Astrocyte (in vitro differentiated cells and primary cell): ENCODE measurements around the gene HTR4. TPM values are rescaled to one million over a fixed set of nuclear protein-coding genes. Genes with fewer than 3 reads are reported as not detected.

Experiments used
- DNase-seq: peaks from one replicate; pipeline ENCODE4 v3.0.0-alpha.2; 2010; ENCODE audit warnings: low read depth
- FAIRE-seq: peaks from 2 replicates; lab custom pipeline; 2011; peaks lifted over from hg19 to GRCh38; lab: Jason Lieb, UNC
- H2AFZ ChIP-seq: 2 replicates; pipeline ENCODE4 v1.6.0; 2012; ENCODE audit warnings: low read depth, low read length, inconsistent platforms
- H3K27ac ChIP-seq: 2 replicates; pipeline ENCODE4 v1.5.1; 2011; ENCODE audit warnings: low read depth, low read length, inconsistent platforms
- H3K27me3 ChIP-seq: 2 replicates; pipeline ENCODE4 v1.6.0; 2011; ENCODE audit warnings: low read length, inconsistent platforms; ENCODE audit not compliant: insufficient read depth
- H3K36me3 ChIP-seq: 2 replicates; pipeline ENCODE4 v1.5.1; 2011; ENCODE audit warnings: low read length, inconsistent platforms; ENCODE audit not compliant: insufficient read depth
- H3K4me1 ChIP-seq: 2 replicates; pipeline ENCODE4 v1.5.1; 2011; ENCODE audit warnings: low read length, inconsistent platforms; ENCODE audit not compliant: insufficient read depth
- H3K4me2 ChIP-seq: 2 replicates; pipeline ENCODE4 v1.6.0; 2012; ENCODE audit warnings: low read length, inconsistent platforms
- H3K4me3 ChIP-seq: 2 replicates; pipeline ENCODE4 v1.5.1; 2011; ENCODE audit warnings: low read depth, mild to moderate bottlenecking, low read length, inconsistent platforms; ENCODE audit not compliant: insufficient read depth
- H3K79me2 ChIP-seq: 2 replicates; pipeline ENCODE4 v1.6.0; 2012; ENCODE audit warnings: mild to moderate bottlenecking, low read length, inconsistent platforms; ENCODE audit not compliant: insufficient read depth
- H3K9ac ChIP-seq: 2 replicates; pipeline ENCODE4 v1.6.0; 2012; ENCODE audit warnings: mild to moderate bottlenecking, low read length, inconsistent platforms
- H3K9me3 ChIP-seq: 2 replicates; pipeline ENCODE4 v1.5.1; 2012; ENCODE audit warnings: low read depth, mild to moderate bottlenecking, low read length, inconsistent platforms; ENCODE audit not compliant: insufficient read depth
- H4K20me1 ChIP-seq: 2 replicates; pipeline ENCODE4 v1.6.0; 2012; ENCODE audit warnings: low read length, inconsistent platforms; ENCODE audit not compliant: insufficient read depth
- H3K27ac Mint-ChIP-seq: one replicate; pipeline ENCODE4 v1.8.0; 2021; ENCODE audit warnings: mild to moderate bottlenecking, mixed read lengths; ENCODE audit not compliant: unreplicated experiment
- H3K27me3 Mint-ChIP-seq: one replicate; pipeline ENCODE4 v1.8.0; 2021; ENCODE audit warnings: low read depth, mixed read lengths; ENCODE audit not compliant: unreplicated experiment
- H3K36me3 Mint-ChIP-seq: one replicate; pipeline ENCODE4 v1.8.0; 2021; ENCODE audit warnings: low read depth, mixed read lengths; ENCODE audit not compliant: unreplicated experiment
- H3K4me1 Mint-ChIP-seq: one replicate; pipeline ENCODE4 v1.8.0; 2021; ENCODE audit warnings: low read depth, mixed read lengths; ENCODE audit not compliant: unreplicated experiment
- H3K4me3 Mint-ChIP-seq: one replicate; pipeline ENCODE4 v1.8.0; 2021; ENCODE audit warnings: mild to moderate bottlenecking, moderate library complexity, mixed read lengths; ENCODE audit not compliant: unreplicated experiment
- H3K9me3 Mint-ChIP-seq: one replicate; pipeline ENCODE4 v1.8.0; 2021; ENCODE audit warnings: mild to moderate bottlenecking, mixed read lengths; ENCODE audit not compliant: unreplicated experiment
- EZH2 ChIP-seq: IDR thresholded peaks from 2 replicates; pipeline ENCODE4 v1.6.1; 2012; ENCODE audit warnings: mild to moderate bottlenecking, low read length, inconsistent platforms; ENCODE audit not compliant: insufficient read depth
- total RNA-seq: library from RNA; stranded (reverse); gene quantifications from 2 replicates; pipeline ENCODE4 v1.2.1, GENCODE V29; 2021
- TF ChIP-seq, protein P1 (sequence below): IDR thresholded peaks from 2 replicates; pipeline ENCODE4 v1.5.1; 2011; ENCODE audit warnings: low read depth, mild to moderate bottlenecking, inconsistent platforms, low read length, moderate library complexity; ENCODE audit not compliant: insufficient read depth

Gene HTR4
- total RNA-seq, 1 donor from 2014 or later, result not detected

DNA sequence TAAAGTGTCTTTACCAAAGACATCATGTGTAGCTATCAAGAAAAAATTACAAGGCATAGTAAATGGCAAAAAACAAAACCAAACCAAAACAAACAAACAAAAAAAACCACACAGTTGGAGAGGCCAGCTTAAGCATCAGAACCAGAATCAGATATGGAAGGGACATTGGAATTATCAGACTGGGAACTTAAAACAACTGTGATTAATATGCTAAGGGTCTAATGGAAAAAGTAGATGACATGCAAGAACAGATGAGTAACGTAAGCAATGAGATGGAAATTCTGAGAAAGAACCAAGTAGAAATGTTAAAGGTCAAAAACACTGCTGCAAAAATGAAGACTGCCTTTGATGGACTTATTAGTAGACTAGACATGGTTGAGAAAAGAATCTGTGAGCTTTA, 194.7 kb downstream of the HTR4 start:
- H3K9me3 ChIP-seq, result no peaks in the 10 kb centered on the region
- FAIRE-seq, result no peak
- Mint-ChIP-seq H3K4me3 (no peak overlapping the region), H3K27ac (no peak overlapping the region), H3K4me1 (peaks cover 6% of the 10 kb centered on the region), H3K36me3 (no peaks in the 10 kb centered on the region), H3K27me3 (no peaks in the 10 kb centered on the region), H3K9me3 (no peaks in the 10 kb centered on the region)
- H3K4me1 ChIP-seq, result no peaks in the 10 kb centered on the region
- no peaks in the 10 kb centered on the region for H3K36me3 ChIP-seq
- H3K27me3 ChIP-seq, result no peaks in the 10 kb centered on the region
- no peak overlapping the region for H3K4me2 ChIP-seq
- no peak overlapping the region for H3K4me3 ChIP-seq
- no peaks in the 10 kb centered on the region for H3K79me2 ChIP-seq
- no peak overlapping the region for H3K27ac ChIP-seq
- no peak overlapping the region for H3K9ac ChIP-seq
- DNase-seq, result no peak
- no peak for TF ChIP-seq EZH2
- TF ChIP-seq, protein P1, sequence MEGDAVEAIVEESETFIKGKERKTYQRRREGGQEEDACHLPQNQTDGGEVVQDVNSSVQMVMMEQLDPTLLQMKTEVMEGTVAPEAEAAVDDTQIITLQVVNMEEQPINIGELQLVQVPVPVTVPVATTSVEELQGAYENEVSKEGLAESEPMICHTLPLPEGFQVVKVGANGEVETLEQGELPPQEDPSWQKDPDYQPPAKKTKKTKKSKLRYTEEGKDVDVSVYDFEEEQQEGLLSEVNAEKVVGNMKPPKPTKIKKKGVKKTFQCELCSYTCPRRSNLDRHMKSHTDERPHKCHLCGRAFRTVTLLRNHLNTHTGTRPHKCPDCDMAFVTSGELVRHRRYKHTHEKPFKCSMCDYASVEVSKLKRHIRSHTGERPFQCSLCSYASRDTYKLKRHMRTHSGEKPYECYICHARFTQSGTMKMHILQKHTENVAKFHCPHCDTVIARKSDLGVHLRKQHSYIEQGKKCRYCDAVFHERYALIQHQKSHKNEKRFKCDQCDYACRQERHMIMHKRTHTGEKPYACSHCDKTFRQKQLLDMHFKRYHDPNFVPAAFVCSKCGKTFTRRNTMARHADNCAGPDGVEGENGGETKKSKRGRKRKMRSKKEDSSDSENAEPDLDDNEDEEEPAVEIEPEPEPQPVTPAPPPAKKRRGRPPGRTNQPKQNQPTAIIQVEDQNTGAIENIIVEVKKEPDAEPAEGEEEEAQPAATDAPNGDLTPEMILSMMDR, result no peak
- H2AFZ ChIP-seq, result no peak overlapping the region
- no peaks in the 10 kb centered on the region for H4K20me1 ChIP-seq

DNA sequence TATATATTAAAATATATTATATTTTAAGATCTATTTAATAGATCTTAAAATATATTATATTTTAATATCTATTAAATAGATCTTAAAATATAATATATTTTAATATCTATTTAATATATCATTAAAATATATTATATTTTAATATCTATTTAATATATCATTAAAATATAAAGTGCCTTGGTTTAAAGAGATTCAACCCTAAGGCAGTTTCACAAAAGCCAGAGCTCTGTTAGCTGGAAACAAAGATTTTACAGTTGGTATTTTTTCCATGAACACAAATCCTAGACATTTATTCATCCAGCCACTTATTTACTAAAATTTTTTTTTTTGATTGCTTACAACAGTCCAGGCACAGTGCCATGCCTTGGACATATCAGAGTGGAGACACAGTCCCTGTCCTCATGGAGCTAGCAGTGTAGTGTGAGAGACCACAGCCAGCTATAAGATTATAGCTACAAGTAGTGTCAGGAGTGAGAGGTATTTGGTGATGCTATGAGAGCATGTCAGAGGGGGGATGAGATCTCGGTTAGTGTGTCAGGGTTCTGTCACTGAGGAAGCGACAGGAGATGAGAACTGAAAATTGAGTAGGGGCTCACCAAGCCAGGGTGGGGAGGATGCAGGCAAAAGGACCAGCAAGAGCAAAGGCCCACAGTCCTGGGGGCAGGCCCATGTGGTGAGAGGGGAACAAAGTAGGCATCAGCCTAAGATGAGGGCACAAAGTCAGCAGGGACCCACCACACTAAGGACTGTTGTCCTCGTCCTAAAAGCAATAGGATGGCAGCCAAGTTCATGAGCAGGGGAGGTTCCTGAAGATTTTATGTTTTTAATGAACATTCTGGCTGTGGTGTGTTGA, 196.1 kb downstream of the HTR4 start:
- Histone ChIP-seq H3K4me3 (no peak overlapping the region), H3K4me2 (no peak overlapping the region), H3K9ac (no peak overlapping the region), H3K4me1 (no peaks in the 10 kb centered on the region), H3K79me2 (no peaks in the 10 kb centered on the region), H3K9me3 (no peaks in the 10 kb centered on the region), H2AFZ (no peak overlapping the region), H4K20me1 (no peaks in the 10 kb centered on the region), H3K36me3 (no peaks in the 10 kb centered on the region), H3K27ac (no peak overlapping the region), H3K27me3 (no peaks in the 10 kb centered on the region)
- Mint-ChIP-seq H3K4me1 (peaks cover 9% of the 10 kb centered on the region), H3K4me3 (no peak overlapping the region), H3K9me3 (no peaks in the 10 kb centered on the region), H3K27me3 (no peaks in the 10 kb centered on the region), H3K27ac (peak overlapping the region; percentile 21), H3K36me3 (no peaks in the 10 kb centered on the region)
- FAIRE-seq (no peak), DNase-seq (no peak)
- no peak for TF ChIP-seq EZH2
- TF ChIP-seq, protein P1, result no peak

GRCh38 chr5:148457183-148457620, 197.1 kb downstream of the HTR4 start:
- TF ChIP-seq, protein P1, result peak; percentile 16
- TF ChIP-seq EZH2, result no peak
- Histone ChIP-seq H3K4me1 (no peaks in the 10 kb centered on the region), H3K9me3 (no peaks in the 10 kb centered on the region), H4K20me1 (no peaks in the 10 kb centered on the region), H2AFZ (no peak overlapping the region), H3K79me2 (no peaks in the 10 kb centered on the region), H3K9ac (no peak overlapping the region), H3K4me3 (no peak overlapping the region), H3K36me3 (no peaks in the 10 kb centered on the region), H3K27ac (no peak overlapping the region), H3K4me2 (no peak overlapping the region), H3K27me3 (no peaks in the 10 kb centered on the region)
- Mint-ChIP-seq H3K4me3 (no peak overlapping the region), H3K27me3 (no peaks in the 10 kb centered on the region), H3K36me3 (no peaks in the 10 kb centered on the region), H3K27ac (no peak overlapping the region), H3K9me3 (no peaks in the 10 kb centered on the region), H3K4me1 (peaks cover 15% of the 10 kb centered on the region)
- DNase-seq (no peak), FAIRE-seq (no peak)
